Mesendoderm (in vitro differentiated cells): ENCODE measurements around the gene SPEM3. TPM values are rescaled to one million over a fixed set of nuclear protein-coding genes. Genes with fewer than 3 reads are reported as not detected.

Experiments used
- DNase-seq: peaks from one replicate; pipeline ENCODE4 v3.0.0; 2013
- H2AK5ac ChIP-seq: 2 replicates; pipeline ENCODE4 v1.6.1; 2013; ENCODE audit warnings: low read length, inconsistent platforms
- H2BK120ac ChIP-seq: 2 replicates; pipeline ENCODE4 v1.6.1; 2013; ENCODE audit warnings: low read depth, mild to moderate bottlenecking, low read length, moderate library complexity, mixed read lengths
- H2BK15ac ChIP-seq: replicated peaks from 2 replicates; pipeline ENCODE4 v1.6.1; 2013; ENCODE audit warnings: low read depth, mild to moderate bottlenecking, moderate library complexity
- H2BK5ac ChIP-seq: 2 replicates; pipeline ENCODE4 v1.6.1; 2013; ENCODE audit warnings: low read length, inconsistent platforms
- H3K18ac ChIP-seq: 2 replicates; pipeline ENCODE4 v1.6.1; 2013; ENCODE audit warnings: mild to moderate bottlenecking, low read length, mixed read lengths
- H3K23ac ChIP-seq: one replicate; pipeline ENCODE4 v1.6.1; 2013; ENCODE audit warnings: low read length
- H3K27ac ChIP-seq: 2 replicates; pipeline ENCODE4 v1.5.1; 2013; ENCODE audit warnings: low read depth, mild to moderate bottlenecking, inconsistent platforms, low read length, moderate library complexity
- H3K27me3 ChIP-seq: 2 replicates; pipeline ENCODE4 v1.6.1; 2013; ENCODE audit warnings: low read length, control low read depth, mild to moderate bottlenecking, inconsistent platforms; ENCODE audit not compliant: insufficient read depth, poor library complexity
- H3K36me3 ChIP-seq: 2 replicates; pipeline ENCODE4 v1.6.1; 2013; ENCODE audit warnings: low read length, inconsistent platforms; ENCODE audit not compliant: control insufficient read depth, insufficient read depth
- H3K4ac ChIP-seq: one replicate; pipeline ENCODE4 v1.6.1; 2013; ENCODE audit warnings: low read depth, mild to moderate bottlenecking, low read length, moderate library complexity
- H3K4me1 ChIP-seq: 2 replicates; pipeline ENCODE4 v1.6.1; 2013; ENCODE audit warnings: low read depth, low read length, inconsistent platforms; ENCODE audit not compliant: control insufficient read depth
- H3K4me2 ChIP-seq: 2 replicates; pipeline ENCODE4 v1.6.1; 2013; ENCODE audit warnings: low read length
- H3K4me3 ChIP-seq: 2 replicates; pipeline ENCODE4 v1.5.1; 2013; ENCODE audit warnings: mild to moderate bottlenecking, low read length
- H3K56ac ChIP-seq: one replicate; pipeline ENCODE4 v1.6.1; 2013; ENCODE audit warnings: low read length
- H3K79me1 ChIP-seq: 2 replicates; pipeline ENCODE4 v1.6.1; 2013; ENCODE audit warnings: low read length, inconsistent platforms
- H3K79me2 ChIP-seq: 2 replicates; pipeline ENCODE4 v1.6.1; 2013; ENCODE audit warnings: mild to moderate bottlenecking, low read length; ENCODE audit not compliant: control insufficient read depth, insufficient read depth
- H3K9ac ChIP-seq: 2 replicates; pipeline ENCODE4 v1.6.1; 2013; ENCODE audit warnings: low read length, inconsistent platforms
- H4K5ac ChIP-seq: one replicate; pipeline ENCODE4 v1.6.1; 2013; ENCODE audit warnings: low read length
- H4K8ac ChIP-seq: one replicate; pipeline ENCODE4 v1.6.1; 2013; ENCODE audit warnings: low read depth, mild to moderate bottlenecking, control low read depth, low read length, moderate library complexity
- WGBS: extraction: QIAGEN DNeasy Blood & Tissue Kit; methylation state at CpG from one replicate; pipeline ENCODE4 v1.1.7; 2013; ENCODE audit warnings: low lambda C conversion rate, missing lambda C conversion rate; ENCODE audit not compliant: insufficient coverage; ENCODE audit errors: extremely low coverage; 5-methylcytosine and 5-hydroxymethylcytosine counted together
- polyA plus RNA-seq, 2 experiments: library from polyadenylated mRNA; stranded (reverse); fragments of 200-250 nt; gene quantifications; one replicate each; pipeline ENCODE4 v1.2.3, GENCODE V29; 2013

SPEM3 gene
- not detected for polyA plus RNA-seq (2013, experiment 1 of 2)
- not detected for polyA plus RNA-seq (2013, experiment 2 of 2)

- H3K27me3 ChIP-seq: no peaks in the 10 kb centered on the region
- no peaks in the 10 kb centered on the region for H3K79me1 ChIP-seq
- no peak within 1 kb of the TSS for H3K56ac ChIP-seq
- no peak within 1 kb of the TSS for H3K18ac ChIP-seq
- H3K9ac ChIP-seq: no peak within 1 kb of the TSS
- H2AK5ac ChIP-seq: no peak within 1 kb of the TSS
- no peak for DNase-seq
- WGBS: no CpG with 5 or more reads among the region's 5 CpGs
- H2BK120ac ChIP-seq: no peak within 1 kb of the TSS
- no peaks in the 10 kb centered on the region for H3K36me3 ChIP-seq
- no peak within 1 kb of the TSS for H3K4me2 ChIP-seq
- no peak within 1 kb of the TSS for H3K27ac ChIP-seq
- no peak within 1 kb of the TSS for H3K4me3 ChIP-seq
- no peak within 1 kb of the TSS for H3K23ac ChIP-seq
- no peak within 1 kb of the TSS for H2BK15ac ChIP-seq
- no peak within 1 kb of the TSS for H2BK5ac ChIP-seq
- no peak within 1 kb of the TSS for H3K4ac ChIP-seq
- H3K79me2 ChIP-seq: no peaks in the 10 kb centered on the region
- no peaks in the 10 kb centered on the region for H3K4me1 ChIP-seq
- no peak within 1 kb of the TSS for H4K5ac ChIP-seq
- H4K8ac ChIP-seq: no peak within 1 kb of the TSS
Measured at GRCh38 chr17:7428557-7428956, at the start of gene SPEM3. TSS of gene SPEM3 (plus strand) at chr17:7428857. CDS start at chr17:7428903, 46 bp downstream.

- H3K79me1 ChIP-seq: no peaks in the 10 kb centered on the region
- H3K36me3 ChIP-seq: no peaks in the 10 kb centered on the region
- H2AK5ac ChIP-seq: no peak overlapping the region
- no peak overlapping the region for H3K4me3 ChIP-seq
- H3K4me2 ChIP-seq: no peak overlapping the region
- H3K79me2 ChIP-seq: no peaks in the 10 kb centered on the region
- H3K23ac ChIP-seq: no peak overlapping the region
- no peak overlapping the region for H2BK120ac ChIP-seq
- H4K5ac ChIP-seq: no peak overlapping the region
- H3K4ac ChIP-seq: no peak overlapping the region
- H4K8ac ChIP-seq: no peak overlapping the region
- no peak overlapping the region for H2BK15ac ChIP-seq
- WGBS: no CpG with 5 or more reads among the region's 3 CpGs
- no peak overlapping the region for H3K18ac ChIP-seq
- no peak overlapping the region for H2BK5ac ChIP-seq
- no peaks in the 10 kb centered on the region for H3K27me3 ChIP-seq
- DNase-seq: no peak
- H3K27ac ChIP-seq: no peak overlapping the region
- no peak overlapping the region for H3K9ac ChIP-seq
- H3K56ac ChIP-seq: no peak overlapping the region
- peaks cover 2% of the 10 kb centered on the region for H3K4me1 ChIP-seq
Measured at GRCh38 chr17:7379134-7379533, 49.5 kb upstream of the SPEM3 start.

- Histone ChIP-seq H3K27me3 (no peaks in the 10 kb centered on the region), H2AK5ac (no peak overlapping the region), H2BK15ac (no peak overlapping the region), H3K4me2 (peak overlapping the region; percentile 39), H2BK5ac (no peak overlapping the region), H3K4me1 (peaks cover 2% of the 10 kb centered on the region), H3K79me1 (no peaks in the 10 kb centered on the region), H3K18ac (no peak overlapping the region), H3K9ac (peak overlapping the region; percentile 74), H3K79me2 (no peaks in the 10 kb centered on the region), H3K36me3 (no peaks in the 10 kb centered on the region), H2BK120ac (no peak overlapping the region), H3K4me3 (no peak overlapping the region), H3K56ac (peak overlapping the region; percentile 83), H3K23ac (no peak overlapping the region), H4K5ac (no peak overlapping the region), H3K27ac (no peak overlapping the region), H3K4ac (no peak overlapping the region), H4K8ac (no peak overlapping the region)
- no CpG with 5 or more reads among the region's 7 CpGs for WGBS
- DNase-seq: peak; percentile 46
Measured at GRCh38 chr17:7380321-7380720, 48.3 kb upstream of the SPEM3 start.

- Histone ChIP-seq H2BK120ac (no peak within 1 kb of the TSS), H4K8ac (no peak within 1 kb of the TSS), H3K27ac (no peak within 1 kb of the TSS), H2BK5ac (no peak within 1 kb of the TSS), H3K4ac (peak within 1 kb of the TSS; percentile 26), H2BK15ac (no peak within 1 kb of the TSS), H3K56ac (peak within 1 kb of the TSS; percentile 83), H3K23ac (peak within 1 kb of the TSS; percentile 66), H3K36me3 (no peaks in the 10 kb centered on the region), H3K4me1 (peaks cover 2% of the 10 kb centered on the region), H3K79me1 (no peaks in the 10 kb centered on the region), H3K79me2 (no peaks in the 10 kb centered on the region), H2AK5ac (peak within 1 kb of the TSS; percentile 72), H4K5ac (no peak within 1 kb of the TSS), H3K9ac (peak within 1 kb of the TSS; percentile 74), H3K4me3 (peak within 1 kb of the TSS; percentile 37), H3K18ac (peak within 1 kb of the TSS; percentile 15), H3K27me3 (no peaks in the 10 kb centered on the region), H3K4me2 (peak within 1 kb of the TSS; percentile 65)
- no CpG with 5 or more reads among the region's 52 CpGs for WGBS
- peak; percentile 47 for DNase-seq
Measured at GRCh38 chr17:7380855-7381683, 47.6 kb upstream of the SPEM3 start, which contains the start of gene TNK1. TSS of gene TNK1 (plus strand) at chr17:7381089. CDS start at chr17:7382927, 1,838 bp downstream.

GRCh38 chr17:7382901-7383300, 45.8 kb upstream of the SPEM3 start:
- Histone ChIP-seq H3K18ac (no peak overlapping the region), H3K23ac (no peak overlapping the region), H4K5ac (no peak overlapping the region), H3K4ac (no peak overlapping the region), H3K4me3 (no peak overlapping the region), H3K27me3 (no peaks in the 10 kb centered on the region), H2BK15ac (no peak overlapping the region), H3K79me2 (no peaks in the 10 kb centered on the region), H3K56ac (no peak overlapping the region), H2BK120ac (no peak overlapping the region), H2BK5ac (no peak overlapping the region), H3K9ac (no peak overlapping the region), H3K27ac (no peak overlapping the region), H4K8ac (no peak overlapping the region), H3K79me1 (no peaks in the 10 kb centered on the region), H2AK5ac (no peak overlapping the region), H3K36me3 (no peaks in the 10 kb centered on the region), H3K4me2 (no peak overlapping the region), H3K4me1 (peaks cover 2% of the 10 kb centered on the region)
- WGBS: no CpG with 5 or more reads among the region's 10 CpGs
- DNase-seq: no peak
